LHCN-M2 (cell line): ENCODE results near the gene SCGB3A2. TPM values are rescaled to one million over a fixed set of nuclear protein-coding genes. Genes with fewer than 3 reads are reported as not detected.

Experiments used
- DNase-seq: peaks from one replicate; pipeline ENCODE4 v3.0.0-alpha.2; 2012; ENCODE audit warnings: low read depth
- total RNA-seq: library from RNA; depleted of rRNA; stranded (reverse); fragments of >200 nt; gene quantifications from 2 replicates; pipeline ENCODE4 v1.2.3, GENCODE V29; 2014; rRNA removed

The SCGB3A2 gene
- total RNA-seq, 1 experiment from 2014 or later: not detected

- no peak for DNase-seq
Observed at GRCh38 chr5:147904110-147904509, 25.6 kb downstream of the SCGB3A2 start.

- DNase-seq: no peak
Observed at GRCh38 chr5:147906326-147907095, 28.0 kb downstream of the SCGB3A2 start, which contains the start of gene C5orf46. Gene C5orf46 (minus strand): TSS chr5:147906538. CDS start chr5:147906501, 37 bp downstream.

- DNase-seq: no peak
Observed at GRCh38 chr5:147911427-147911826, 32.9 kb downstream of the SCGB3A2 start.

GRCh38 chr5:147912011-147912410 is 33.5 kb downstream of the SCGB3A2 start:
- no peak for DNase-seq

- DNase-seq: no peak
Observed at GRCh38 chr5:147913786-147914185, 35.3 kb downstream of the SCGB3A2 start.

- no peak for DNase-seq
Observed at GRCh38 chr5:147918101-147918685, 39.7 kb downstream of the SCGB3A2 start.

GRCh38 chr5:147918899-147919298 is 40.4 kb downstream of the SCGB3A2 start:
- peak; percentile 21 for DNase-seq

GRCh38 chr5:147920420-147921030 is 42.0 kb downstream of the SCGB3A2 start:
- no peak for DNase-seq

- DNase-seq: no peak
Observed at GRCh38 chr5:147921136-147921535, 42.6 kb downstream of the SCGB3A2 start.

- no peak for DNase-seq
Observed at GRCh38 chr5:147925020-147925419, 46.5 kb downstream of the SCGB3A2 start.

GRCh38 chr5:147927901-147928300 is 49.4 kb downstream of the SCGB3A2 start:
- DNase-seq: no peak

GRCh38 chr5:147930769-147931168 is 52.3 kb downstream of the SCGB3A2 start:
- DNase-seq: no peak

Other genes starting within 250 kb of the SCGB3A2 start
- gene JAKMIP2, start 96.0 kb upstream of the SCGB3A2 start, total RNA-seq: 0.06 and 0.52 TPM in 2 replicates
- not detected in 2 replicates for gene SPINK1, start 47.0 kb upstream of the SCGB3A2 start, total RNA-seq
- not detected in 2 replicates for gene C5orf46, start 27.8 kb downstream of the SCGB3A2 start, total RNA-seq
- not detected in 2 replicates for gene SPINK5, start 185.3 kb downstream of the SCGB3A2 start, total RNA-seq